Astrocyte (in vitro differentiated cells and primary cell): ENCODE measurements around the gene TBX21.

ENCODE experiments used
- EZH2 ChIP-seq: IDR thresholded peaks from 2 replicates; pipeline ENCODE4 v1.6.1; 2012; ENCODE audit warnings: mild to moderate bottlenecking, low read length, inconsistent platforms; ENCODE audit not compliant: insufficient read depth
- TF ChIP-seq, protein P1 (sequence below): IDR thresholded peaks from 2 replicates; pipeline ENCODE4 v1.5.1; 2011; ENCODE audit warnings: low read depth, mild to moderate bottlenecking, inconsistent platforms, low read length, moderate library complexity; ENCODE audit not compliant: insufficient read depth

DNA sequence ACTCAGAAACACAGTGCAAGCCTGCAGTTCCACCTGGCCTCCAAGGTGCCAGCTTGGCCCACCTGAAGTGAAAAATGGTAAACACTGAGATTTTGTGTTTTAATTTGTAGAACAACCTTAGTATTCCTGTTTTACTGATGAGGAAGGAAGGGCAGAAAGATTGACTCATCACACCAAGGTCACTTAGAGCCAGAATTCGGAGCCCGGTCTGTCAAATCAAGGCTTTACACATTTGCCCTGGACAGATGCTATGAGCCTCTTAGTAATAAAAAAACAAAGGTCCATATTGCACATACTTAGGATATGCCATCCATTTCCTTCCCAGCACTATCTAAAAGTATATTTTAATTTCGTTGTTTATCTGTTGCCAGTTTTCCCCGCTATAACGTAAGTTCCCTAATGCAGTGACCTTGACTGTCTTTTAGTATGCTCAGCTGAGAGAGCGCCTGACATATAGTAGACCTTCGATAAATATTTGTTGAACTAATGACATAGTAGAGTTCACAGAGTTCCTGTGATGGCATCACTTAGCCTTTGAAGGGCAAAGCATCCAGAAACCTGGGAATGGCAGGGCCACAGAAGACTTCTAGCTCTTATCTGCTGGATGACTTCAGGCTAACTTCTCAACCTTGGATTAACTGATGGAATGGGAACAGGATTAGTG, 46.2 kb upstream of the TBX21 start:
- TF ChIP-seq, protein P1, sequence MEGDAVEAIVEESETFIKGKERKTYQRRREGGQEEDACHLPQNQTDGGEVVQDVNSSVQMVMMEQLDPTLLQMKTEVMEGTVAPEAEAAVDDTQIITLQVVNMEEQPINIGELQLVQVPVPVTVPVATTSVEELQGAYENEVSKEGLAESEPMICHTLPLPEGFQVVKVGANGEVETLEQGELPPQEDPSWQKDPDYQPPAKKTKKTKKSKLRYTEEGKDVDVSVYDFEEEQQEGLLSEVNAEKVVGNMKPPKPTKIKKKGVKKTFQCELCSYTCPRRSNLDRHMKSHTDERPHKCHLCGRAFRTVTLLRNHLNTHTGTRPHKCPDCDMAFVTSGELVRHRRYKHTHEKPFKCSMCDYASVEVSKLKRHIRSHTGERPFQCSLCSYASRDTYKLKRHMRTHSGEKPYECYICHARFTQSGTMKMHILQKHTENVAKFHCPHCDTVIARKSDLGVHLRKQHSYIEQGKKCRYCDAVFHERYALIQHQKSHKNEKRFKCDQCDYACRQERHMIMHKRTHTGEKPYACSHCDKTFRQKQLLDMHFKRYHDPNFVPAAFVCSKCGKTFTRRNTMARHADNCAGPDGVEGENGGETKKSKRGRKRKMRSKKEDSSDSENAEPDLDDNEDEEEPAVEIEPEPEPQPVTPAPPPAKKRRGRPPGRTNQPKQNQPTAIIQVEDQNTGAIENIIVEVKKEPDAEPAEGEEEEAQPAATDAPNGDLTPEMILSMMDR, result no peak
- no peak for TF ChIP-seq EZH2
